HG02938 (cell line): ENCODE results near the gene NF2.
"Not testable (repeated sequence)": the region's sequence is repeated elsewhere in the genome, so short reads cannot be mapped to it uniquely, and the experiment has no call there.

ENCODE experiments used
- ATAC-seq: cut with Tn5 transposase; IDR thresholded peaks from one replicate; pipeline ENCODE4 v1.9.1; 2021; ENCODE audit warnings: mild to moderate bottlenecking, moderate library complexity; ENCODE audit not compliant: unreplicated experiment

Gene NF2

DNA sequence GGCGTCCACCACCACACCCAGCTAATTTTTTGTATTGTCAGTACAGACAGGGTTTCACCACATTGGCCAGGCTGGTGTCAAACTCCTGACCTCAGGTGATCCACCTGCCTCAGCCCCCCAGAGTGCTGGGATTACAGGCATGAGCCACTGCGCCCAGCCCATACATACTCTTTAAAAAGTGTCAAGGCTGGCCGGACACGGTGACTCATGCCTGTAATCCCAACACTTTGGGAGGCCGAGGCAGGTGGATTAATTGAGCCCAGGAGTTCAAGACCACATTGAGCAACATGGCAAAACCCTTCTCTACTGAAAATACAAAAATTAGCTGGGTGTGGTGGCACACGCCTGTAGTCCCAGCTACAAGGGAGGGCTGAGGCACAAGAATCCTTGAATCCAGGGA, 9.0 kb upstream of the NF2 start:
- not testable (repeated sequence) for ATAC-seq

DNA sequence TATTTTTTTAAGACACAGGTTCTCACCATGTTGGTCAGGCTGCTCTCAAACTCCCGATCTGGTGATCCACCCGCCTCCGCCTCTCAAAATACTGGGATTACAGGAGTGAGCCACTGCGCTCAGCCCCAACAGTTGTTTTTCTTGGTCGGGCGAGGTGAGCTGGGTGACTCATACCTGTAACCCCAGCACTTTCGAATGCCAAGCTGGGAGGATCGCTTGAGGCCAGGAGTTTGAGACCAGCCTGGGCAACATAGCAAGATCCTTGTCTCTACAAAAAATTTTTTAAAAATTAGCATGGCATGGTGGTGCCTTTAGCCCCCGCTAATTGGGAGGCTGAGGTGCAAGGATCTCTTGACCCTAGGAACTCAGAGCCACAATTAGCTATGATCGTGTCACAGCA, 7.0 kb upstream of the NF2 start:
- ATAC-seq = no peak

DNA sequence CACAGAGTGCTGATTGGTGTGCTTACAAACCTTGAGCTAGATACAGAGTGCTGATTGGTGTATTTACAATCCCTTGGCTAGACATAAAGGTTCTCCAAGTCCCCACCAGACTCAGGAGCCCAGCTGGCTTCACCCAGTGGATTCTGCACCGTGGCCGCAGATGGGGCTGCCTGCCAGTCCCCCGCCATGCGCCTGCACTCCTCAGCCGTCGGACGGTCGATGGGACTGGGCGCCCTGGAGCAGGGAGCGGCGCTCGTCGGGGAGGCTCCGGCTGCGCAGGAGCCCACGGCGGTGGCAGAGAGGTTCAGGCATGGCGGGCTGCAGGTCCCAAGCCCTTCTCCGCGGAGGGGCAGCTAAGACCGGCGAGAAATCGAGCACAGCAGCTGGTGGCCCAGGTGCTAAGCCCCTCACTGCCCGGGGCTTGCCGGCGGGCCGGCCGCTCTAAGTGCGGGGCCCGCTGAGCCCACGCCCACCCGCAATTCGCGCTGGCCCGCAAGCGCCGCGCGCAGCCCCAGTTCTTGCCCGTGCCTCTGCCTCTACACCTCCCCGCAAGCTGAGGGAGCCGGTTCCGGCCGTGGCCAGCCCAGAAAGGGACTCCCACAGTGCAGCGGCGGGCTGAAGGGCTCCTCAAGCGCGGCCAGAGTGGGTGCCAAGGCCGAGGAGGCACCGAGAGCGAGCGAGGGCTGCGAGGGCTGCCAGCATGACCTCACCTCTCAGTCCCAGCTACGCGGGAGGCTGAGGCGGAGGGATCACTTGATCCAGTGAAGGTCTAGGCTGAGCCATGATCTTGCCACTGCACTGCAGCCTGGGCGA, 5.4 kb upstream of the NF2 start:
- ATAC-seq = not testable (repeated sequence)

DNA sequence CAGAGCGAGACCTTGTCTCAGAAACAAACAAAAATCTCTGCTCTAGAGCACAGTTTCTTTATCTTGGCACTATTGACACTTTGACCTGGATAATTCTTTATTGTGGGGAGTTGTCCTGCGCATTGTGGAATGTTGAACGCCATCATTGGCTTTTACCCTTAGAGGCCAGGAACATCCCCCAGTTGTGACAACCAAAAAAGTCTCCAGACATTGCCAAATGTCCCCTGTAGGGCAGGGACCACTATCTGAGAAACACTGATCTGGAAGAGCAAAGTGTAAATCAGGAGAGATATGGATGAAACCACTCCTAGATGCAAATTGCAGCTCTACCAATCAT, 4.8 kb upstream of the NF2 start:
- ATAC-seq = no peak

DNA sequence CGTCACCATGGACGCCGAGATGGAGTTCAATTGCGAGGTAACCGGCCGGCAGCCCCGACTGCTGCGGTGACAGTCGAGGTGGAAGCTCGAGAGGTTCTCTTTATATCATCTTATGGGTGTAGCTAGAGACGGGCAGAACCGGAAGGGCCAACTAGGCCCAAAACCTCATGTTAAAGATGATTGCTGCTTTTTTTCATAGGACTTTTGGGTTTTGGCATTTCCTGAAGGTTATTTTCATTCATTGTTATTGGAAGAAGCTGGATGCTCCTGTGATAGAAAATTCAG, 585 bp downstream of the NF2 start:
- no peak for ATAC-seq

DNA sequence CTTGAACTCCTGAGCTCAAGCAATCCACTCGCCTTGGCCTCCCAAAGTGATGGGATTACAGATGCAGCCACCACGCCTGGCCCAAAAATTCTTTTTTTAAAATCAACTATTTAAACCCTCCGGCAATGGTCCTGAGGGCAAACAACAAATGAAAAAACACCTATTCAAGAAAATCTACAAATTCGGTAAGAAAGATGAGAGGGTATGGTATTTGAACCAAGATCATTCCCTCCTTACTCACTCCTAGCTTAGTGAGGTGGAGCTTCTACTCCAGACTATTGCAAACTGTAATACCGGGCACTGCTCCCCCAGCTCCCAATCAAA, 2.1 kb downstream of the NF2 start:
- no peak for ATAC-seq

DNA sequence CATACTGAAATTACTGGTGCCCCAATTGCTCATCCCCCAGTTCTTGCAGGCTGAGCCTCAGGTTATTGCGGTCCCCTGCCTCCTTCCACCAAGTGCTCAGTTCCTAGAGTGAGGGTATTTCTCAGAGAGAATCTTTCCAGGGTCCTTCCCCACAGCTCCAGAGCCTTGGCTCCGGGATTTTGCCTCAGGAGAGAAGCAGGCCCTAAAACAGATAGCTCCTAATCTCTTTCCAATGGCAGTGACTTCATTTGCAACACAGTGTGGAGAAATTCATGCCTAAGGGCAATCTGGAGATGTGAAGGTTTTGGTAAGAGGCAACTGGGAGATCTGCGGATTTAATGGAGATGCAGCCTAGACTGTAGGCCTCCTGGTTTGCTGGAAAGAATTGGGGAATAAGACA, 2.9 kb downstream of the NF2 start:
- ATAC-seq = no peak

DNA sequence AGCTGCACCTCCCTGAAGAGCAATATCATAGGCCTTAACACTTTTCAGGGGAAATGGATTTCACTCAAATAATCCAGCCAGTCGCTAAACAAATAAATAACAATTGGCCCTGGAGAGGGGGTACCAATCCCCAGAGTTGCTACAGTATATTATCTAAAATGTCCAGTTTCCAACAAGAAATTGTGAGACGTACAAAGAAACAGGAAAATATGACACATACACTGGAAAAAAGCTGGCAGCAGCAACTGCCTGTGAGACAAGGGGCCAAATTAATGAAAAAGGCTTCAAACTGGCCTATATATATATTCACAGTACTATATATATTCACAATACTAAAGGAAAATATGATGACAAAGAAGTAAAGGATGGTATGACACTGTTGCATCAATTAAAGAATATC, 4.0 kb downstream of the NF2 start:
- ATAC-seq = no peak

DNA sequence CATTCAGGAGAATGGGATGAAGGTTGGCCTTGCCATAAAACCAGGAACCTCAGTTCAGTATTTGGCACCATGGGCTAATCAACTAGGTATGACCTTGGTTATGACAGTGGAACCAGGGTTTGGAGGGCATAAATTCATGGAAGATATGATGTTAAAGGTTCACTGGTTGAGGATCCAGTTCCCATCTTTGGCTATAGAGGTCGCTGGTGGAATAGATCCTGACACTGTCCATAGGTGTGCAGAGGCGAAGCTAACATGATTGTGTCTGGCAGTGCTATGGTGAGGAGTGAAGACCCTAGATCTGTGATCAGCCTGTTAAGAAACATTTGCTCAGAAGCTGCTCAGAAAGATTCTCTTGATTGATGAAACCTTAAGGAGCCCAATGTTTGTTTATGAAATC, 5.7 kb downstream of the NF2 start:
- no peak for ATAC-seq

DNA sequence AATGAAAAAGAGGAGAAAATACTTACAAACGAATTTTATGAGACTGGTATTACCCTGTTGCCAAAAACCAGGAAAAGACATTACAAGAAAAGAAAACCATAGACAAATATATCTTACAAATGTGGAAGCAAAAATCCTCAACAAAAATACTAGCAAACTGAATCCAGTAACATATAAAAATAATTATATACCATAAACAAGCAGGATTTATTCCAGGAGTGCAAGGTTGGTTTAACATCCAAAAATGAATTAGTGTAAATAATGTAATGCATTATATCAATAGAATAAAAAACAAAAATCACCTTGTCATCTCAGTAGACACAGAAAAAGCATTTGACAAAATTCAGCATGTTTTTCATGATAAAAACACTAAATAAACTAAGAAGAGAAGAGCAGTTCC, 7.3 kb downstream of the NF2 start:
- no peak for ATAC-seq

DNA sequence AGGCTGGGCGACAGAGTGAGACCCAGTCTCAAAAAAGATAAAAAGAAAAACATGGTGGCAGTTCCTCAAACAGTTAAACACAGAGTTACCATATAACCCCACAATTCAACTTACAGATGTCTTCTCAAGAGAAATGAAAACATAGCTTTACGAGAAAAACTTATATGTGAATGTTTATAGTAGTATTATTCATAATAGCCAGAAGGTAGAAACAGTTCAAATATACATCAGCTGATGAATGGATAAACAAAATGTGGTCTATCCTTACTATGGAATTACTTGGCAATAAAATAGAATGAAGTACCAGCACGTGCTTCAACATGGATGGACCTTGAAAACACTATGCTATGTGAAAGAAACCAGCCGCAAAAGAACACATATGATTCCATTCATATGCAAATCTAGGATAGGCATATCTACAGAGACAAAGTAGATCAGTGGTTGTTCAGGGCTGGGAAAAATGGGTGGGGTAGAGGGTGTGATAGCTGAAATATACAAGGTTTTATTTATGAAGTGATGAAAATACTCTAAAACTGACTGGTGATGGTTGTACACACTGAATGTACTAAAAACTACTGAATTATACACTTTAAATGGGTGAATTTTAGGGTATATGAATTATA, 12.4 kb downstream of the NF2 start:
- no peak for ATAC-seq

DNA sequence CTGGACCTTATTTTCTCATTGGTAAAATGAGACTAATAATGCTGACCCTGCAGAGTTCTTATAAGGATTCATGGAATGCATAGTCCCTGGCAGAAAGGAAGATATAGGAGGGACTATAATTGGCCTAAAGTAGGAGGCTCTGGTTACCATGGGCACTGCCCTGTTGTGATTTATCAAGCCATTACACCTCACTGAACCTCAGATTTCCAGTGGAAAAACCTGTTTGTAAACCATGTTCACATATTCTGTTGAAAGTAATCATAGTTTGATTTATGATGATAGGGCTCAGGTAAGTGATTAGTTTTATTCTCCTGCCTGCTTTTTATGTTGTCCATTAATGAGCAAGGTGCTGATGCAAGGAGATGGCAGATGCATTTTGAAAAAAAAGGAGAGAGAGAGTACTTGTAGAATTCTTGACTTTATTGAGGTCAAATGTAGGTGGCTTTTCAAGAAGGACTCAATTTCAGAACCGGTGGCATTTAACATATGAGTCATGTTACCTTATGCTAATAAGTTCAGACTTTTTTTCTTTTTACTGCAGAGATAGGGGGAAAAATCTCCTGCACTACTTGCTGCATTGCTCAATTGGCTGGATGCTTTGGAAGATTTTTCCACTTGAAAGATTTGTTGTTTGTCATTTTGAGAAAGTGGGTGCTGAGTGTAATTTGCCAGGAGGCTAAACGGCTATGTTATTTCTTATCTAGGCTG, 14.6 kb downstream of the NF2 start:
- ATAC-seq = no peak

DNA sequence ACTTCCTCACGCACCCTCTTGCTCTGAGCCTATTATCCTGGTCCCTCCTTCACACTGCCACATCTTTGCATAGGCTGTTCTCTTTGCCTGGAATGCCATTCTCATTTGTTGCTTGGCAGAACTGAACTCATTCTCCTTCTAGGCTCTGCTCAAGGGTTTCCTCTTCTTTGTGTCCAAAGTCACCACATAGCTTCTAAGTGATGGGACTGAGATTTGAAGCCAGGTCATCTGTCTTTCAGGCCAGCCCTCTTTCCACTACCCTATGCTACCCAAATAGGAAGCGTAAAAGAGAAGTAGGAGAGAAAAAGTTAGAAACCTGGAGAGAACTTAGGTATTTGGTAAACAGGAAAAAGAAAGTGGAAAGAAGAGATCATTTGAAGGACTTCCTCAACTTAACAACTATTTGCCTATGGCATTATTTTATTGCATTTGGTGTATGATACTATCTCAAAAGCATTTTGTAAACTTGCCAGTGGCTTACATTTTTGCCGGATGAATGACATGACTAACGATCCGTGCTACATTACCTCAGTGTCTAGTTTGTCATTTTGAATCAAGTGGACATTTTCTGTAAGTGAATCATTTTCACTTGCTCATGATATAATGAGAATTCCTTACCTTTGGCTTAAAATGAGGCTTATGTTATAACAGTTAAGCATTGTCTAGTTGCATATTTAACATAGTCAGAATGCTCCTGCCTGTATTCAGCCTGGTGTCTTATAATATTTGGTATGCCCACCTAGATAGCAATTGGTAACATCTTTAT, 18.5 kb downstream of the NF2 start:
- no peak for ATAC-seq

DNA sequence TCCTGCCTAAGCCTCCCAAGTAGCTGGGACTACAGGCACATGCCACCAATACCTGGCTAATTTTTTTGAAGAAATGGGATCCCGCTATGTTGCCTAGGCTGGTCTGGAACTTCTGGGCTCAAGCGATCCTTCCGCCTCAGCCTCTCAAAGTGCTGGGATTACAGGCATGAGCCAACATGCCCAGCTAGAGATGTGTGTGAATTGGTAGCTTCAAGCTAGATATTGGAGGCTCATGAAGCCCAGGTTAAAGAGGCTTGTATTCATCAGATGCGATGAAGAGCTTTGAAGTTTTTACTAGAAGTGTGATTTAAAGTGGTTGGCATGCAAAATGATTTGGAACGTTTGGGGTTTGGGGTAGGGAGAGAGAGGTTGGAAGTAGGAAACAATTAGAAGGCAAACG, 19.6 kb downstream of the NF2 start:
- no peak for ATAC-seq

DNA sequence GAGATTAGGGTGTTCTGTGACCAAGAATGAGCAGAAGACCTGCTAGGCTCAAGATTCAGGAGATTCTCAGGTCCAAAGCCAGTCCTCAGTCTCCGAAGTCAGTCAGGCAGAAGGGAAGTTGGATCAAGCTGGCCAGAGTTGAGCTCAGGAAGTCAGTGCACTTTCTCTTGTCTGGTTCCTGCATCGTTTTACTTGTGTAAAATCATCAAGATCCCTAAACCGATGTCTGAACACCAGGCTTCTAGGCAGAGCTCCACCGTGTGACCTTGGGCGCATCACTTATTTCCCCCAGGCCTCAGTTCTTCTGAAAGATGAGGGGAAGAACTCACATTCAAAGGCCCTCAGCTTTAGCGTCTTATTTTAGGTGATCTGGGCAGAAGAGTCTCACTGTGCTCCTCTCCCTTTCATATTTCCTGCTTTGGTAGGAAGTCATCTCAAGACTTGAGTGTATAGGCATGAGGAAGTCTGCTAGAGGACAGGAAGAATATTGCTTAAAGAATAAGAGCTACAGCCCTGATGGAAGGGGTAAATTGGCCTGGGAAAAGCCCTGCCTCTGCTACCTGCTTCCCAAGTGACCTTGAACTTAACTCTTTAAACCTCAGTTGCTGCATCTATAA, 20.2 kb downstream of the NF2 start:
- no peak for ATAC-seq

DNA sequence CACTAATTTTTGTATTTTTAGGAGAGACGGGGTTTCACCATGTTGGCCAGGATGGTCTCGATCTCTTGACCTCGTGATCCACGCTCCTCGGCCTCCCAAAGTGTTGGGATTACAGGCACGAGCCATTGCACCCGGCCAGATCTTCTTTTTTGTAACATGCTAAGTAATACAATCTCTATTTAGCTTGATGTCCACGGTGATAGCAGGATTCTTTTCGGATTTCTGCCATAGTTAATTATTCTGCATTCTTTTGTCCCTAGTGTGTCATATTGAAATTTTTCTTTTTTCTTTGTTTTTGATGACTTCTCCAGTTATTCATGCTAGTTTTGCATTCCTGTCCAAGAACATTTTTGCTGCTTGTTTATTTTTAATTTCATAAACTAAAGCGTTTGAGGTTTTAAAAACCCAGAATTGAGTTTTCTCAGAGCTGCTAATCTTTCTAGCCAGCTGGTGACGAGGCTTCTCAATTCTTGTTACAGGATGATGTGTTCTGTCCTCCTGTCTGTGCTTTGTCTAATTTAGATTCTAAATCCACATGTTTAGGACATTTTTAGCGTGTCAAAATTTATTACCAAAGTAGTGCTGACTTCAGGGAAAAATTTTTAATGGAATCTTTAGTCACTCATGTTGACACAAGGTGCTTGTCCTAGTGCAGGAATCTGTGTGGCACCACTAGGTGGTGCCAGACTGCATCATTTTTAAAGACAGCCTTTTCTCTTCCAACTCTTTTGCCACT, 21.8 kb downstream of the NF2 start:
- no peak for ATAC-seq

DNA sequence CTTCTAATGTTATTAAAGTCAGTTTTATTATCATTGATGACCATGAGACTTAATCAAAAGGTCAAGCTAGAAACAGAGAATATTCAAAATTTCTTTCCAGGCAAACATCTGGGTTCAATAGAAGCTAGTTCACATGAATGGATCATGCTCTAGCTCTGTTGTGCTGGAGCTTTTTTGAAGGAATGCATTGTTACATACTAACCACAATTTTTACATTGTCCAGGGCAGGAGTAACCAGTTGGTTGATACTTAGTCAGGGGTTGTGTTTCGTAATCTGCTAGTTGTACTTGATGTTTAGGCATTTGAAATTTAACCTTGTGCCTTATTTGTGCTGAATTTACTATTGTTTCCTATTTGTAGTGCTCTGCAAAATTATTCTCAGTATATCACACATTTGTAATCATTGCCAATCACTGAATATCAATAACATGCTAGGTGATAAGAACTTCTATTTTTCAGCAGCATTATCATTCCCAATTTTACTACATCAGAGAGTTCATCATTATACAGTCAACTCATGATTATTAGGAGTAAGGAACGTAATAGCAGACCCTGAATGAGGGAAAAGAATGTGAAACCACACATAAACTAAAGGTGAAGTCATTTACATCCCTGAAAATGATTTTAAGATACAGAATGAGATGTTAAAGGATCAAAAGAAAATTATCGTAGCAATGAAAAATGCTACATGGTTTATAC, 23.2 kb downstream of the NF2 start:
- ATAC-seq = no peak

DNA sequence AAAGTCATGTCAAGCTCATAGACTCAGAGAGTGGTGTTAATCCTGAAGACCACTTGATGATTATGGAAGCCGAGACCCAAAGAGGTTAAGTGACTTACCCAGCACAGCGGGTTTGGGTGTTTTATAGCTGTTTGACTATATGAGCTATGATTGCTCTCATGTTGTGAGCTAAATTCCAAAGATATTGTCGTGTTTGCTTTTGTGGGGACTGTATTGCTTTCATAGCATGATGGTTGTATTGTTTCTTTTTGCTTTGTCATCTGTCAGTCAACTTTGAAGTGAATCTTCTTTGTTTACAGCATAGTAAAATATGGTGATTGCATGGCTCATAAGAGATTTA, 23.7 kb downstream of the NF2 start:
- ATAC-seq = no peak

DNA sequence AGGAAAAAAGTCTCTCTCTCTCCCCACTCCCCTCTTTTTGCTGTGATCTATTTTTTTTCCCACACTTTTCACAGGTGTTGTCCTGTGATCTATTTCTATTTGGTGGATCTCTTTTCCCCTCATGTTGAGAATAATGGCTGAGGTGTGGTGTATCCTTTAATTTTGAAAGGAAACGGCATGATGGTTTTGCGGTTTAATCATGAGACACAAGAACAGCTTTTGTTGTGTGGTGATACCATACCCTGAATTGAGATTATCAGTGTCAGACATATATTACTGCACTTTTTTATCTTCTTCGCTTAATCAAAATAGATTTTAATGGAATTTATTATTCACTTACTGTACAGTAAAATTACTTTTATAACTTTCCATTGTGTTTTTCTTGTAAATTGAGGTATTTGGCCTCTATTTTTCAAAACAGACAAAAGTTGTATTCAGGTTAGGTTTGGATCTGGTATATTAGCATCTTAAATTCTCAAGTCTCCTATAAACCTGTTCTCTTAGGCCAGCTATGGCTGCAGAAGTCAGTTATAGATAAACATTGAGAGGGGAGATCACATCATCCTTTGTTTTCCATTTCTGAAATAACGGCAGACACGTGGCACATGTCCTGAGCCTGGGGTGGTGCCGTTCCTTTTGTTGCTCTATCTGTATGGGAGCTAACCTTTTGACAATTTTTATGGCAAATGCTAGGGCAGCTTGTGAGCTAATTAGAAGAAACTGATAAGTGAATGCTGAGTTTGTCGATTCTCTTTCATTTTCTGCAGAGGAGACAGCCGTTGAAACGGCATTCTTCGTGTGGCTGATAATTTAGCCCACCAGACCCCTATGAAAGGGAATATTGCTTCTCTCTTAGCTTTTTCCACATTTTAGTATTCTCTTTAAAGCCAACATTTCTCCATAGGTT, 25.8 kb downstream of the NF2 start:
- no peak for ATAC-seq
